H1 (cell line): ENCODE results near the gene SERPINB11. TPM values are rescaled to one million over a fixed set of nuclear protein-coding genes. Genes with fewer than 3 reads are reported as not detected.

ENCODE experiments used
- CTCF ChIA-PET: fragments of 300-600 bp; sonication (Branson Sonifier 250); formaldehyde crosslinking; loops from one replicate; lab custom pipeline; 2021; ENCODE audit not compliant: partially characterized antibody; lab: Charles Lee
- POLR2A ChIA-PET: fragments of 300-600 bp; sonication (Branson Sonifier 250); formaldehyde crosslinking; loops from one replicate; lab custom pipeline; 2021; ENCODE audit warnings: inconsistent platforms; ENCODE audit not compliant: partially characterized antibody; lab: Charles Lee
- DNase-seq, 2 experiments: peaks; one replicate each; pipeline versions ENCODE4 v3.0.0 to v3.0.0-alpha.2; 2010 to 2022; ENCODE audit warnings: low spot score in 2 of 2, low read depth in 1 of 2, mixed read lengths in 1 of 2
- FAIRE-seq: peaks from 2 replicates; lab custom pipeline; 2011; peaks lifted over from hg19 to GRCh38; lab: Jason Lieb, UNC
- H2AFZ ChIP-seq: 2 replicates; pipeline ENCODE4 v1.8.1; 2012; ENCODE audit warnings: low read length, inconsistent platforms
- H2AK5ac ChIP-seq: 2 replicates; pipeline ENCODE4 v1.6.1; 2013; ENCODE audit warnings: low read depth, low read length
- H2BK120ac ChIP-seq: replicated peaks from 2 replicates; pipeline ENCODE3; 2013; ENCODE audit warnings: low read depth, low read length, inconsistent platforms
- H2BK12ac ChIP-seq: 2 replicates; pipeline ENCODE4 v1.6.1; 2013; ENCODE audit warnings: low read depth, low read length
- H2BK15ac ChIP-seq: 2 replicates; pipeline ENCODE4 v1.6.1; 2013; ENCODE audit warnings: low read length
- H2BK20ac ChIP-seq: 2 replicates; pipeline ENCODE4 v1.6.1; 2013; ENCODE audit warnings: low read length
- H2BK5ac ChIP-seq: 2 replicates; pipeline ENCODE4 v1.6.1; 2013; ENCODE audit warnings: low read depth, low read length
- H3K14ac ChIP-seq: 2 replicates; pipeline ENCODE4 v1.6.1; 2013; ENCODE audit warnings: inconsistent platforms; ENCODE audit not compliant: insufficient read length
- H3K18ac ChIP-seq: 2 replicates; pipeline ENCODE4 v1.6.1; 2013; ENCODE audit warnings: low read length; ENCODE audit errors: extremely low read depth
- H3K23ac ChIP-seq: 2 replicates; pipeline ENCODE4 v1.6.1; 2013; ENCODE audit warnings: inconsistent platforms; ENCODE audit not compliant: insufficient read length
- H3K23me2 ChIP-seq: 2 replicates; pipeline ENCODE4 v1.6.1; 2013; ENCODE audit warnings: low read depth, low read length
- H3K27ac ChIP-seq: 2 replicates; pipeline ENCODE4 v1.6.1; 2011; ENCODE audit warnings: low read depth, low read length, inconsistent platforms
- H3K27me3 ChIP-seq, 4 experiments: replicated peaks in 1 of 4; 1 replicate in 1 of 4; 2 replicates in 3 of 4; pipeline versions ENCODE4 v1.6.1 to v1.8.1; 2011 to 2013; ENCODE audit warnings: low read length in 3 of 4, mild to moderate bottlenecking in 3 of 4, inconsistent platforms in 2 of 4, mixed read lengths in 2 of 4, moderate library complexity in 1 of 4; ENCODE audit not compliant: control insufficient read depth in 3 of 4, insufficient read depth in 3 of 4; ENCODE audit errors: extremely low read depth in 1 of 4
- H3K36me3 ChIP-seq, 4 experiments: 2 replicates each; pipeline versions ENCODE4 v1.6.1 to v1.8.1; 2011 to 2013; ENCODE audit warnings: mild to moderate bottlenecking in 4 of 4, low read length in 3 of 4, moderate library complexity in 2 of 4, control low read depth in 1 of 4, inconsistent platforms in 1 of 4; ENCODE audit not compliant: insufficient read depth in 4 of 4, control insufficient read depth in 2 of 4
- H3K4ac ChIP-seq: replicated peaks from 2 replicates; pipeline ENCODE3; 2013; ENCODE audit warnings: low read length, low read depth, mixed read lengths, inconsistent platforms; ENCODE audit not compliant: insufficient read length
- H3K4me1 ChIP-seq, 4 experiments: replicated peaks in 1 of 4; 1 replicate in 1 of 4; 2 replicates in 3 of 4; pipeline versions ENCODE4 v1.6.1 to v1.8.1; 2011 to 2013; ENCODE audit warnings: low read length in 3 of 4, inconsistent platforms in 2 of 4, mixed read lengths in 1 of 4; ENCODE audit not compliant: insufficient read depth in 4 of 4, control insufficient read depth in 3 of 4
- H3K4me2 ChIP-seq, 2 experiments: 2 replicates each; pipeline versions ENCODE4 v1.6.1 to v1.8.1; 2011 to 2013; ENCODE audit warnings: low read depth in 2 of 2, low read length in 2 of 2, control low read depth in 1 of 2, inconsistent platforms in 1 of 2, mild to moderate bottlenecking in 1 of 2; ENCODE audit not compliant: insufficient read depth in 1 of 2
- H3K4me3 ChIP-seq, 4 experiments: fragments of 200-600, 300-600 bp in 1 of 4; sonication (generic), shearing (Covaris generic), sonication (Bioruptor Twin) in 1 of 4; 2 replicates each; pipeline versions ENCODE4 v1.5.1 to v1.8.1; 2011 to 2016; ENCODE audit warnings: low read length in 4 of 4, low read depth in 3 of 4, control low read depth in 2 of 4, inconsistent platforms in 2 of 4, mild to moderate bottlenecking in 2 of 4, mixed read lengths in 1 of 4, moderate library complexity in 1 of 4; ENCODE audit not compliant: insufficient read depth in 2 of 4; ENCODE audit errors: extremely low read depth in 1 of 4
- H3K56ac ChIP-seq: replicated peaks from 2 replicates; pipeline ENCODE3; 2013; ENCODE audit warnings: low read depth, mild to moderate bottlenecking, mixed read lengths, low read length, inconsistent platforms; ENCODE audit not compliant: insufficient read length
- H3K79me1 ChIP-seq: 2 replicates; pipeline ENCODE4 v1.6.1; 2013; ENCODE audit warnings: low read depth, low read length, control low read depth
- H3K79me2 ChIP-seq, 2 experiments: 2 replicates each; pipeline versions ENCODE4 v1.6.1 to v1.8.1; 2012 to 2013; ENCODE audit warnings: low read length in 2 of 2, mild to moderate bottlenecking in 2 of 2, inconsistent platforms in 1 of 2; ENCODE audit not compliant: insufficient read depth in 2 of 2, control insufficient read depth in 1 of 2
- H3K9ac ChIP-seq, 4 experiments: replicated peaks in 1 of 4; 1 replicate in 1 of 4; 2 replicates in 3 of 4; pipeline versions ENCODE4 v1.6.1 to v1.8.1; 2011 to 2013; ENCODE audit warnings: low read depth in 3 of 4, low read length in 3 of 4, control low read depth in 2 of 4, mild to moderate bottlenecking in 2 of 4, moderate library complexity in 2 of 4, inconsistent platforms in 1 of 4; ENCODE audit errors: extremely low read depth in 1 of 4
- H3K9me3 ChIP-seq, 2 experiments: 2 replicates each; pipeline versions ENCODE4 v1.6.1 to v1.8.1; 2012 to 2013; ENCODE audit warnings: mild to moderate bottlenecking in 2 of 2, moderate library complexity in 2 of 2, control low read depth in 1 of 2, inconsistent platforms in 1 of 2, low read depth in 1 of 2, low read length in 1 of 2, mixed read lengths in 1 of 2; ENCODE audit not compliant: insufficient read depth in 2 of 2
- H4K20me1 ChIP-seq, 2 experiments: replicated peaks in 1 of 2; 2 replicates each; pipeline versions ENCODE3 to v1.8.1; 2011 to 2013; ENCODE audit warnings: inconsistent platforms in 2 of 2, low read length in 2 of 2, mild to moderate bottlenecking in 1 of 2; ENCODE audit not compliant: insufficient read depth in 2 of 2, control insufficient read depth in 1 of 2
- H4K5ac ChIP-seq: 2 replicates; pipeline ENCODE4 v1.6.1; 2013; ENCODE audit warnings: low read length, low read depth, mixed read lengths, inconsistent platforms; ENCODE audit not compliant: insufficient read length
- H4K8ac ChIP-seq: 2 replicates; pipeline ENCODE4 v1.8.0; 2013; ENCODE audit warnings: mild to moderate bottlenecking, moderate library complexity, low read length, inconsistent platforms; ENCODE audit not compliant: insufficient read depth; ENCODE audit errors: extremely low read depth
- H4K91ac ChIP-seq: replicated peaks from 2 replicates; pipeline ENCODE3; 2013; ENCODE audit warnings: low read length, mixed read lengths, inconsistent platforms; ENCODE audit not compliant: insufficient read length
- BCL11A ChIP-seq, 2 experiments: IDR thresholded peaks; one replicate each; pipeline ENCODE4 v1.6.1; 2011; ENCODE audit warnings: low read depth in 2 of 2, low read length in 2 of 2, mild to moderate bottlenecking in 2 of 2
- SIN3A ChIP-seq, 2 experiments: IDR thresholded peaks in 1 of 2; conservative IDR thresholded peaks in 1 of 2; 2 replicates each; pipeline ENCODE4 v1.6.1; 2011 to 2012; ENCODE audit warnings: low read length in 2 of 2, improper control_type of control experiment in 1 of 2, low read depth in 1 of 2, mild to moderate bottlenecking in 1 of 2
- SP2 ChIP-seq: IDR thresholded peaks from 2 replicates; pipeline ENCODE4 v1.6.1; 2012; ENCODE audit warnings: mild to moderate bottlenecking, low read length, inconsistent platforms
- WGBS, 2 experiments: shearing (Covaris generic) in 1 of 2; methylation state at CpG; one replicate each; pipeline versions ENCODE4 v1.1.6 to v1.1.7; 2013 to 2015; ENCODE audit warnings: low lambda C conversion rate in 2 of 2, mixed read lengths in 2 of 2, inconsistent platforms in 1 of 2, low coverage in 1 of 2, missing lambda C conversion rate in 1 of 2; ENCODE audit not compliant: insufficient replicate concordance in 2 of 2, insufficient coverage in 1 of 2, insufficient read length in 1 of 2; ENCODE audit errors: extremely low coverage in 1 of 2, missing lambda C conversion rate in 1 of 2; 5-methylcytosine and 5-hydroxymethylcytosine counted together
- polyA plus RNA-seq, 7 experiments: library from polyadenylated mRNA; depleted of rRNA in 3 of 7; stranded (reverse) in 5 of 7; unstranded in 2 of 7; fragments of >200 nt in 5 of 7; fragments of 200-250 nt in 2 of 7; gene quantifications; 1 replicate in 5 of 7; 2 replicates in 1 of 7; 4 replicates in 1 of 7; pipeline versions ENCODE4 v1.2.1 to v1.2.3, GENCODE V29; 2011 to 2013; ENCODE audit warnings: missing spikeins in 2 of 7, mixed read lengths in 2 of 7
- total RNA-seq: library from RNA; stranded (reverse); fragmentation: NEBNext Ultra II Directional; extraction: Animal tissue kit (Norgen Biotek cat#: 25700); gene quantifications from 2 replicates; pipeline ENCODE4 v1.2.1, GENCODE V29; 2021

Gene SERPINB11
- total and polyA plus RNA-seq, 2 of the 8 experiments (the other 6 are each of a cell fraction or from before 2014, with no cell fraction given): not detected

DNA sequence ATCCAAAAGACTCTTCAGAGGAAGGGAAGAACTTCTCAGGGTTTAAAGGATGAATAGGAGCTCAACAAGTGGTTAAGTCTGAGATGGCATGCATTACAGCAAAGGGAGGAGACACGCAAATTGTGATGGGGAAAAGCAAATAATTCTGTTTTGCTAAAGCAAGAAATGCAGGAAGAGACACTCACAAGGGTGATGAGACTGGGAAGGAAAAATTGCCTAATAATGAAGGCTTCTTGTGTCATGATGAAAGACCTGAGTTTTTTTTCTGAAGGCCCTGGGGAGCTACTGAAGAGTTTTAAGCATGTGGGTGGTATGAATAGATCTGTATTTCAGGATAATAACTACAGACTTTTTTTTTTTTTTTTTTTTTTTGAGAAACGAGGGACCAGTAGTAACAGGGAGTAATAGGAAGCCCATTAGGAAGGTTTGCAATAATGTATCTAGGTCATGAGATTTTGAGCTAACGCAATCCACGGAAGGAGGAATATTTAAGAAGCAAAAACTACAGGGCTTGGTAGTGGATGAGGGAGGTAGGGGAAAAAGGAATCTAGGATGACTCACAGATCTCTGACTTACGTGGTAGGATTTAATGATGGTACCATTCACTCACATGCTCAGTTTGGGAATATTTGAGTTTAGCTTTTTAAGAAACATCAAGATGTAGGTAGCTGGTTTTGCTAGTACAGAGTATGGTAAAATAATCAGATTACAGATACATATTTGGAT is 25.1 kb upstream of the SERPINB11 start:
- POLR2A ChIA-PET: no interaction called here
- H4K8ac ChIP-seq: no peak overlapping the region
- no peaks in the 10 kb centered on the region for H3K23me2 ChIP-seq
- no peak overlapping the region for H2BK20ac ChIP-seq
- H3K4me3 ChIP-seq: no peak overlapping the region
- H3K9ac ChIP-seq: no peak overlapping the region
- H3K18ac ChIP-seq: no peak overlapping the region
- no peak for DNase-seq
- H3K9me3 ChIP-seq: no peaks in the 10 kb centered on the region
- no peak overlapping the region for H3K56ac ChIP-seq
- H3K27ac ChIP-seq: no peak overlapping the region
- H3K79me1 ChIP-seq: no peaks in the 10 kb centered on the region
- H2BK15ac ChIP-seq: no peak overlapping the region
- H3K14ac ChIP-seq: no peak overlapping the region
- no peak overlapping the region for H2AK5ac ChIP-seq
- TF ChIP-seq BCL11A (IDR thresholded peaks at IDR 0.05; ENCODE audit: low read depth in 2 of 2, low read length in 2 of 2) (no peak), SIN3A (conservative IDR thresholded peaks at IDR 0.05 in 1 of 2, IDR thresholded peaks at IDR 0.05 in 1 of 2; ENCODE audit: low read depth in 1 of 2, low read length in 2 of 2) (no peak), SP2 (no peak)
- TF ChIP-seq, all 59 proteins: peak for 0
- H4K91ac ChIP-seq: no peak overlapping the region
- no peak overlapping the region for H2AFZ ChIP-seq
- no peaks in the 10 kb centered on the region for H3K36me3 ChIP-seq
- H3K23ac ChIP-seq: no peak overlapping the region
- WGBS, 2 experiments: 85% methylated on average over 5 of the region's 5 CpGs; no CpG with 5 or more reads in 1 of the 2 experiments
- FAIRE-seq: no peak
- no peaks in the 10 kb centered on the region for H3K79me2 ChIP-seq
- H4K20me1 ChIP-seq: no peaks in the 10 kb centered on the region
- H2BK12ac ChIP-seq: no peak overlapping the region
- no peaks in the 10 kb centered on the region for H3K27me3 ChIP-seq
- CTCF ChIA-PET: interaction anchor here (0.8 to 5.7 kb wide), 15 partner anchors 10 to 171 kb away, joined by 3 to 35 read pairs (median 4); partner anchors contain the start of gene SERPINB11
- H2BK5ac ChIP-seq: no peak overlapping the region
- H3K4me1 ChIP-seq: no peaks in the 10 kb centered on the region
- no peak overlapping the region for H3K4ac ChIP-seq
- H4K5ac ChIP-seq: no peak overlapping the region
- no peak overlapping the region for H2BK120ac ChIP-seq
- H3K4me2 ChIP-seq: no peak overlapping the region
